HL-60 (cell line): ENCODE measurements around the gene INTS1.

Experiments
- CTCF ChIP-seq: IDR thresholded peaks from one replicate; pipeline ENCODE4 v1.5.1; 2011; ENCODE audit warnings: low read length, control low read depth, inconsistent platforms; ENCODE audit not compliant: insufficient read depth
- GABPA ChIP-seq: IDR thresholded peaks from 2 replicates; pipeline ENCODE4 v1.6.1; 2012; ENCODE audit warnings: low read depth
- POLR2AphosphoS5 ChIP-seq: IDR thresholded peaks from 2 replicates; pipeline ENCODE4 v1.6.1; 2012; ENCODE audit warnings: low read depth
- REST ChIP-seq: IDR thresholded peaks from 2 replicates; pipeline ENCODE4 v1.6.1; 2012; ENCODE audit warnings: low read depth; ENCODE audit not compliant: insufficient replicate concordance
- SPI1 ChIP-seq: IDR thresholded peaks from 2 replicates; pipeline ENCODE4 v1.6.1; 2012; ENCODE audit warnings: low read depth, mild to moderate bottlenecking, borderline replicate concordance

- TF ChIP-seq CTCF (no peak), REST (no peak), POLR2AphosphoS5 (no peak), GABPA (no peak), SPI1 (no peak)
Measured at GRCh38 chr7:1436608-1437007, 67.6 kb downstream of the INTS1 start.
